H1 (cell line): ENCODE measurements around the gene SPATS2L. TPM values are rescaled to one million over a fixed set of nuclear protein-coding genes. Genes with fewer than 3 reads are reported as not detected.

Experiments
- POU5F1 ChIP-seq: IDR thresholded peaks from 2 replicates; pipeline ENCODE4 v1.6.1; 2011; ENCODE audit warnings: low read depth, mild to moderate bottlenecking, low read length, moderate library complexity
- RBBP5 ChIP-seq: IDR thresholded peaks from 2 replicates; pipeline ENCODE4 v1.7.1; 2012; ENCODE audit warnings: low read depth, mild to moderate bottlenecking, inconsistent platforms, low read length, moderate library complexity, borderline replicate concordance
- polyA plus RNA-seq, 7 experiments: library from polyadenylated mRNA; depleted of rRNA in 3 of 7; stranded (reverse) in 5 of 7; unstranded in 2 of 7; fragments of >200 nt in 5 of 7; fragments of 200-250 nt in 2 of 7; gene quantifications; 1 replicate in 5 of 7; 2 replicates in 1 of 7; 4 replicates in 1 of 7; pipeline versions ENCODE4 v1.2.1 to v1.2.3, GENCODE V29; 2011 to 2013; ENCODE audit warnings: missing spikeins in 2 of 7, mixed read lengths in 2 of 7
- total RNA-seq: library from RNA; stranded (reverse); fragmentation: NEBNext Ultra II Directional; extraction: Animal tissue kit (Norgen Biotek cat#: 25700); gene quantifications from 2 replicates; pipeline ENCODE4 v1.2.1, GENCODE V29; 2021

Gene SPATS2L
- total and polyA plus RNA-seq, 2 of the 8 experiments (the other 6 are each of a cell fraction or from before 2014, with no cell fraction given) = 67.3 to 189 TPM

- no peak for TF ChIP-seq RBBP5
- TF ChIP-seq POU5F1 = no peak
These were observed 46.9 kb upstream of the SPATS2L start (continued) for GRCh38 chr2:200259577-200259957.
